HepG2 (cell line): ENCODE measurements around the gene MED25. TPM values are rescaled to one million over a fixed set of nuclear protein-coding genes. Genes with fewer than 3 reads are reported as not detected.

ENCODE experiments used
- CEBPG ChIP-seq: IDR thresholded peaks from 2 replicates; pipeline ENCODE4 v1.6.1; 2016
- ETV6 ChIP-seq: sonication (generic); formaldehyde crosslinking; conservative IDR thresholded peaks from 2 replicates; pipeline ENCODE4 v1.4.0; 2020; ENCODE audit warnings: missing genetic modification reagents
- HOXA3 ChIP-seq: sonication (generic); formaldehyde crosslinking; IDR thresholded peaks from 2 replicates; pipeline ENCODE4 v1.5.0; 2020; ENCODE audit warnings: missing genetic modification reagents
- KLF15 ChIP-seq: sonication (generic); formaldehyde crosslinking; IDR thresholded peaks from 2 replicates; pipeline ENCODE4 v1.8.1; 2023; ENCODE audit warnings: borderline replicate concordance, mild to moderate bottlenecking, inconsistent platforms, missing genetic modification reagents, mixed read lengths
- MIER2 ChIP-seq: IDR thresholded peaks from 2 replicates; pipeline ENCODE4 v1.6.1; 2016; ENCODE audit warnings: missing biosample characterization, missing genetic modification reagents
- NCOA2 ChIP-seq: sonication (generic); formaldehyde crosslinking; IDR thresholded peaks from 2 replicates; pipeline ENCODE4 v1.8.0; 2022; ENCODE audit warnings: inconsistent platforms
- SIX4 ChIP-seq: sonication (generic); formaldehyde crosslinking; IDR thresholded peaks from 2 replicates; pipeline ENCODE4 v1.4.0; 2020; ENCODE audit warnings: missing genetic modification reagents
- SNAI1 ChIP-seq: sonication (generic); formaldehyde crosslinking; IDR thresholded peaks from 2 replicates; pipeline ENCODE4 v1.5.0; 2020; ENCODE audit warnings: mild to moderate bottlenecking, missing genetic modification reagents, borderline replicate concordance
- SP2 ChIP-seq: sonication (generic); formaldehyde crosslinking; IDR thresholded peaks from 2 replicates; pipeline ENCODE4 v1.5.1; 2020; ENCODE audit warnings: mild to moderate bottlenecking, missing genetic modification reagents
- SSRP1 ChIP-seq: IDR thresholded peaks from 2 replicates; pipeline ENCODE4 v1.6.1; 2016; ENCODE audit warnings: control low read depth
- TMF1 ChIP-seq: sonication (generic); formaldehyde crosslinking; IDR thresholded peaks from 2 replicates; pipeline ENCODE4 v1.8.1; 2022; ENCODE audit warnings: low read depth, missing genetic modification reagents
- ZNF10 ChIP-seq: sonication (generic); formaldehyde crosslinking; IDR thresholded peaks from 2 replicates; pipeline ENCODE4 v1.4.0; 2020; ENCODE audit warnings: mild to moderate bottlenecking, low read depth, missing genetic modification reagents, borderline replicate concordance
- ZNF260 ChIP-seq: sonication (generic); formaldehyde crosslinking; IDR thresholded peaks from 2 replicates; pipeline ENCODE4 v1.4.0; 2020; ENCODE audit warnings: missing genetic modification reagents, low read depth, mild to moderate bottlenecking, borderline replicate concordance
- ZNF367 ChIP-seq: sonication (generic); formaldehyde crosslinking; IDR thresholded peaks from 2 replicates; pipeline ENCODE4 v1.4.0; 2020; ENCODE audit warnings: missing genetic modification reagents, borderline replicate concordance
- ZNF75D ChIP-seq: sonication (generic); formaldehyde crosslinking; IDR thresholded peaks from 2 replicates; pipeline ENCODE4 v1.8.1; 2023; ENCODE audit warnings: missing genetic modification reagents, mild to moderate bottlenecking, borderline replicate concordance
- polyA plus RNA-seq, 8 experiments: library from polyadenylated mRNA; depleted of rRNA in 3 of 8; stranded (reverse) in 7 of 8; unstranded in 1 of 8; fragments of >200 nt; fragmentation: Illumina TruSeq in 4 of 8; extraction: Trizol in 4 of 8; gene quantifications; 2 replicates each; pipeline versions ENCODE4 v1.2.1 to v1.2.3, GENCODE V29; 2011 to 2016; ENCODE audit warnings: low read depth in 4 of 8, missing spikeins in 1 of 8, mixed read lengths in 1 of 8; ENCODE audit not compliant: insufficient read depth in 1 of 8
- total RNA-seq, 5 experiments: library from RNA; depleted of rRNA; stranded (reverse); fragments of >200 nt; fragmentation: Illumina TruSeq; extraction: Trizol; gene quantifications; 2 replicates each; pipeline ENCODE4 v1.2.3, GENCODE V29; 2016; ENCODE audit warnings: low read depth in 1 of 5
- TF ChIP-seq, protein P1 (sequence below), 2 experiments: sonication (generic) in 1 of 2; formaldehyde crosslinking in 1 of 2; IDR thresholded peaks; 2 replicates each; pipeline versions ENCODE4 v1.4.0 to v1.6.1; 2016 to 2020; ENCODE audit warnings: borderline replicate concordance in 1 of 2, low read depth in 1 of 2, mild to moderate bottlenecking in 1 of 2, missing genetic modification reagents in 1 of 2
- TF ChIP-seq, protein P2 (sequence below): sonication (generic); formaldehyde crosslinking; IDR thresholded peaks from 2 replicates; pipeline ENCODE4 v1.5.1; 2020; ENCODE audit warnings: missing genetic modification reagents, mild to moderate bottlenecking, borderline replicate concordance
- TF ChIP-seq, protein P3 (sequence below): sonication (generic); formaldehyde crosslinking; IDR thresholded peaks from 2 replicates; pipeline ENCODE4 v1.8.1; 2023; ENCODE audit warnings: mild to moderate bottlenecking, moderate library complexity, missing genetic modification reagents

MED25 gene
- total and polyA plus RNA-seq, 2 of the 13 experiments (the other 11 are each of a cell fraction or from before 2014, with no cell fraction given) = 11.1 to 15.1 TPM

DNA sequence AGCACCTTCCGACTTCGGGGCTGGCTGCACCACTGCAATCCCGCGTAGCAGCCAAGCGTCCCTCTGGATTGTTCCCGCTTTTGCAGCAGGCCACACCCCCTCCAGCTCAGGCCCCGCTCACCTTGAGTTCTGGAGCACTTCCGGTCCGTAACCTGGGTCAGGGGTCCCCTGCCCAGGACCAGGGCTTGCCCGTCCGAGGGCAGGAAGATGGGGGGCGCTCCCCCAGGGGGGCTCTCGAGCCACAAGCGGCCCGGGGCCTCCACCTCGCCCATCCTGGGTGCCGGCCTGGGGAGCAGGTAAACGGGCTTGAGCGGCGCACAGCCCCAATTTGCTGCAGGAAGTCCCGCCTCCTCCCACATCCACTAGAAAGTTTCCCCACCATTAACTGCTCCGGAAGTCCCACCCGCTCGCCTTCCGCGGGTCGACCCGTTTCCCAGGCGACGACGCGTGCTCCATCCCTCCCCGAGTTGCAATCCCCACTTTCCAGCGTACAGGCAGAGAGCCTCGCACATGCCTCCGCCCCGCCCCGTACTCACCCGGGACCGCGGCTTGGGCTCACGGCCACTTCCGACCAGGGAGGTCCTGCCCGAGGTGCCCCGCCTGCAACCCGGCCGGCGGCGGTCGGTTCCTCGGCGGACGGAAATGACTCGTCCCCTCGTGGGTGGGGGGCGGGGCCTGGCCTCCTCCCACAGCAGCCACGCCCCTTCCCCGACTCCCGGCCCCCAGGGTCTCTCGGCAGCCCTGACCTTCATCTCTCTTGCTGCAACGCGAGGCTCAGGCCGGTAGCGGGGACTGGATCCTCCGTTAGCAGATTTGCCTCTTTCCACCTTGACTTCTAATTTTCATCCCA is 49.1 kb downstream of the MED25 start, which contains the start of gene PNKP (continued):
- TF ChIP-seq, protein P1, sequence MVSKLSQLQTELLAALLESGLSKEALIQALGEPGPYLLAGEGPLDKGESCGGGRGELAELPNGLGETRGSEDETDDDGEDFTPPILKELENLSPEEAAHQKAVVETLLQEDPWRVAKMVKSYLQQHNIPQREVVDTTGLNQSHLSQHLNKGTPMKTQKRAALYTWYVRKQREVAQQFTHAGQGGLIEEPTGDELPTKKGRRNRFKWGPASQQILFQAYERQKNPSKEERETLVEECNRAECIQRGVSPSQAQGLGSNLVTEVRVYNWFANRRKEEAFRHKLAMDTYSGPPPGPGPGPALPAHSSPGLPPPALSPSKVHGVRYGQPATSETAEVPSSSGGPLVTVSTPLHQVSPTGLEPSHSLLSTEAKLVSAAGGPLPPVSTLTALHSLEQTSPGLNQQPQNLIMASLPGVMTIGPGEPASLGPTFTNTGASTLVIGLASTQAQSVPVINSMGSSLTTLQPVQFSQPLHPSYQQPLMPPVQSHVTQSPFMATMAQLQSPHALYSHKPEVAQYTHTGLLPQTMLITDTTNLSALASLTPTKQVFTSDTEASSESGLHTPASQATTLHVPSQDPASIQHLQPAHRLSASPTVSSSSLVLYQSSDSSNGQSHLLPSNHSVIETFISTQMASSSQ (IDR thresholded peaks at IDR 0.05; ENCODE audit: low read depth) = no peak
- TF ChIP-seq, protein P1 (CRISPR knock-in tag; IDR thresholded peaks at IDR 0.05; ENCODE audit: borderline replicate concordance) = peak; percentile 60; the same call in 1 of the 2 replicates
- TF ChIP-seq ZNF10 (CRISPR knock-in tag) = no peak
- TF ChIP-seq SSRP1 (CRISPR knock-in tag) = no peak
- TF ChIP-seq, protein P2, sequence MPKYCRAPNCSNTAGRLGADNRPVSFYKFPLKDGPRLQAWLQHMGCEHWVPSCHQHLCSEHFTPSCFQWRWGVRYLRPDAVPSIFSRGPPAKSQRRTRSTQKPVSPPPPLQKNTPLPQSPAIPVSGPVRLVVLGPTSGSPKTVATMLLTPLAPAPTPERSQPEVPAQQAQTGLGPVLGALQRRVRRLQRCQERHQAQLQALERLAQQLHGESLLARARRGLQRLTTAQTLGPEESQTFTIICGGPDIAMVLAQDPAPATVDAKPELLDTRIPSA (CRISPR knock-in tag) = no peak; the same call in 1 of the 2 replicates
- TF ChIP-seq SNAI1 (CRISPR knock-in tag) = no peak
- TF ChIP-seq SIX4 (CRISPR knock-in tag) = no peak
- no peak for TF ChIP-seq MIER2 (CRISPR knock-in tag)
- TF ChIP-seq TMF1 (CRISPR knock-in tag) = no peak; the same call in 1 of the 2 replicates
- TF ChIP-seq, protein P3, sequence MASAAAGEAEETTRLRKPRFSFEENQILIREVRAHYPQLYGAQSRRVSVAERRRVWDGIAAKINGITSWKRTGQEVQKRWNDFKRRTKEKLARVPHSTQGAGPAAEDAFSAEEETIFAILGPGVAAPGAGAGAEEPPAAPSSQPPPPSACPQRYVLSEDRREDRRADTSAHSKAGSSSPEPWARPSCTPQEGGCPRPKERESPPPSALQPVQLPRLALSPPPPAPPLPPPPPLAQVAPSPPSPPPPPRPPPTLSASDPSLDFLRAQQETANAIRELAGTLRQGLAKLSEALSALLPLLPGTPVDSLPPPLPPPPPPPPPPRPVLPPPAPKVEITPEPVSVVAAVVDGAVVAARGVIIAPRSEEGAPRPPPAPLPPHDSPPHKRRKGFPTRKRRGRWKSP (CRISPR knock-in tag) = peak; percentile 53
- peak; percentile 88 for TF ChIP-seq HOXA3 (CRISPR knock-in tag)
- TF ChIP-seq ZNF260 (CRISPR knock-in tag) = no peak
- peak; percentile 40; the same call in 1 of the 2 replicates for TF ChIP-seq ZNF75D (CRISPR knock-in tag)
- 0 out of 2 replicates have a peak, but pooled peaks have one; percentile 19 for TF ChIP-seq KLF15
- no peak for TF ChIP-seq ETV6 (CRISPR knock-in tag)
- TF ChIP-seq CEBPG (CRISPR knock-in tag) = 0 out of 2 replicates have a peak, but pooled peaks have one; percentile 21
- TF ChIP-seq ZNF367 (CRISPR knock-in tag) = no peak
- peak; percentile 44; the same call in 1 of the 2 replicates for TF ChIP-seq NCOA2 (CRISPR knock-in tag)
- TF ChIP-seq SP2 (CRISPR knock-in tag) = peak; percentile 94
